CD4-positive, alpha-beta T cell (primary cell): ENCODE results near the gene HOXA9. TPM values are rescaled to one million over a fixed set of nuclear protein-coding genes. Genes with fewer than 3 reads are reported as not detected.

Experiments
- ATAC-seq: fragments of 200-7000 bp; cut with Tn5 transposase; one replicate; pipeline ENCODE4 v1.10.0; 2022; ENCODE audit warnings: mild to moderate bottlenecking; ENCODE audit not compliant: poor library complexity
- CTCF ChIA-PET: fragments of 350-600 bp; sonication (Branson Sonifier 250); formaldehyde crosslinking; loops from one replicate; lab custom pipeline; 2021; ENCODE audit warnings: antibody characterized with exemption, inconsistent platforms; lab: Charles Lee
- POLR2A ChIA-PET: fragments of 350-600 bp; sonication (Branson Sonifier 250); formaldehyde crosslinking; loops from one replicate; lab custom pipeline; 2021; ENCODE audit warnings: antibody characterized with exemption, inconsistent platforms; lab: Charles Lee
- DNase-seq, 14 experiments: peaks; one replicate each; pipeline ENCODE4 v3.0.0-alpha.2; 2013 to 2020; ENCODE audit warnings: mixed read lengths in 2 of 14
- H3K27ac ChIP-seq, 2 donors: one replicate each; pipeline versions ENCODE4 v1.5.1 to v1.7.0; 2013; ENCODE audit warnings: low read length in 2 of 2, low read depth in 1 of 2, mild to moderate bottlenecking in 1 of 2
- H3K27me3 ChIP-seq, 2 experiments: 1 replicate in 1 of 2; 2 replicates in 1 of 2; pipeline versions ENCODE4 v1.6.1 to v1.7.0; 2013; ENCODE audit warnings: low read length in 2 of 2, control low read depth in 1 of 2, mild to moderate bottlenecking in 1 of 2, moderate library complexity in 1 of 2; ENCODE audit not compliant: insufficient read depth in 2 of 2, control insufficient read depth in 1 of 2
- H3K36me3 ChIP-seq: one replicate; pipeline ENCODE4 v1.6.1; 2013; ENCODE audit warnings: low read length, control low read depth; ENCODE audit not compliant: insufficient read depth
- H3K4me1 ChIP-seq: one replicate; pipeline ENCODE4 v1.6.1; 2013; ENCODE audit warnings: low read length, control low read depth; ENCODE audit not compliant: insufficient read depth
- H3K4me3 ChIP-seq: one replicate; pipeline ENCODE4 v1.5.1; 2013; ENCODE audit warnings: mild to moderate bottlenecking, low read length, moderate library complexity
- H3K9me3 ChIP-seq, 2 experiments: 1 replicate in 1 of 2; 2 replicates in 1 of 2; pipeline versions ENCODE4 v1.6.1 to v1.7.0; 2013; ENCODE audit warnings: low read length in 2 of 2, mild to moderate bottlenecking in 2 of 2, control low read depth in 1 of 2, moderate library complexity in 1 of 2; ENCODE audit not compliant: control insufficient read depth in 1 of 2, insufficient read depth in 1 of 2
- H3K27ac Mint-ChIP-seq: one replicate; pipeline ENCODE4 v1.8.0; 2020; ENCODE audit warnings: mixed read lengths
- H3K27me3 Mint-ChIP-seq: one replicate; pipeline ENCODE4 v1.8.0; 2021; ENCODE audit warnings: mixed read lengths
- H3K36me3 Mint-ChIP-seq: one replicate; pipeline ENCODE4 v1.8.0; 2021; ENCODE audit warnings: low read depth, mixed read lengths
- H3K4me1 Mint-ChIP-seq: one replicate; pipeline ENCODE4 v1.8.0; 2021; ENCODE audit warnings: low read depth, mixed read lengths
- H3K4me3 Mint-ChIP-seq: one replicate; pipeline ENCODE4 v1.8.0; 2020; ENCODE audit warnings: mild to moderate bottlenecking, mixed read lengths
- H3K9me3 Mint-ChIP-seq: one replicate; pipeline ENCODE4 v1.8.0; 2020; ENCODE audit warnings: mixed read lengths
- CTCF ChIP-seq: fragments of 200-600 bp; IDR thresholded peaks from one replicate; pipeline ENCODE4 v1.8.0; 2022; ENCODE audit warnings: antibody characterized with exemption, mild to moderate bottlenecking
- intact Hi-C, 2 experiments: fragments of 100-400 bp; cut with DNase I in 1 of 2; cut with micrococcal nuclease in 1 of 2; formaldehyde crosslinking; loops; one replicate each; pipeline versions ENCODE4 v1.15.1 to v1.9.0; 2023 to 2025; cut with DNase I, micrococcal nuclease
- total RNA-seq, 174 experiments: library from RNA in 2 of 174; stranded (reverse) in 2 of 174; gene quantifications; one replicate each; pipeline ENCODE4 v1.2.3 and lab custom pipeline; 2021 to 2026

The HOXA9 gene
- total RNA-seq, 2 experiments from 2014 or later = not detected

- no peaks in the 10 kb centered on the region for H3K36me3 ChIP-seq
- no peak overlapping the region for H3K4me3 ChIP-seq
- Mint-ChIP-seq H3K27ac (peak overlapping the region; percentile 71), H3K4me1 (peaks cover 77% of the 10 kb centered on the region), H3K36me3 (no peaks in the 10 kb centered on the region), H3K27me3 (peaks cover 100% of the 10 kb centered on the region), H3K4me3 (peak overlapping the region; percentile 63), H3K9me3 (no peaks in the 10 kb centered on the region)
- TF ChIP-seq CTCF = no peak
- H3K9me3 ChIP-seq = peaks cover 0 to 74% of the 10 kb centered on the region in 2 experiments
- POLR2A ChIA-PET = no interaction called here
- peaks cover 72% of the 10 kb centered on the region for H3K4me1 ChIP-seq
- ATAC-seq (no peak), DNase-seq (peak in 4 of 14 experiments; percentile 48 to 61 (median 52))
- H3K27me3 ChIP-seq = peaks cover 93 to 97% of the 10 kb centered on the region in 2 experiments
- intact Hi-C loops = loop anchor here (5.0 kb wide), 3 partner anchors 32 to 953 kb away; partner anchors contain the start of genes CBX3 (in 1 of the 2), HNRNPA2B1 (in 1 of the 2) and HOXA11 (in 1 of the 2)
- no peak overlapping the region for H3K27ac ChIP-seq
- CTCF ChIA-PET = no interaction called here
Measured at GRCh38 chr7:27154901-27155815, 10.2 kb downstream of the HOXA9 start.

DNA sequence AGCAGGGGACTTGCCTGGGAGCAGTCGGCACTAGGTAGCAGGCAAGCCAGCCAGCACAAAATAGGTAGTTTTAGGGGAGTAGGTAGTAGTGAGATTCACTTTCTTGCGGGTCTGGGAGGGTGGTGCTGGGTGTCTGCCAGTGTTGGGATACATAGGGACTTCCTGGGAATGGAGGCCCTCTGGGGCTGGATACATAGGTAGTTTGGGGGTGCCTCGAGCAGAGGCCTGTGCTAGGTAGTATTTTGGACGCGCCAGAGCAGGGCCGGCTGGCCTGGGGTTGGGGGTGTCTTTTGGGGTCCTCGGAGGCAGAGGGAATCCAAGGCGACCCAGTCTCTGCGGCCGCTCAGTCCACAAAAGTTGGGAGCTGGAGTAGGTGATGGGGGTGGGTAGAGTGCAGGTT, 11.0 kb downstream of the HOXA9 start:
- Histone ChIP-seq H3K36me3 (no peaks in the 10 kb centered on the region), H3K27me3 (peaks cover 91 to 97% of the 10 kb centered on the region in 2 experiments), H3K9me3 (peaks cover 0 to 72% of the 10 kb centered on the region in 2 experiments), H3K27ac (no peak overlapping the region), H3K4me1 (peaks cover 70% of the 10 kb centered on the region), H3K4me3 (no peak overlapping the region)
- Mint-ChIP-seq H3K4me3 (peak overlapping the region; percentile 8), H3K36me3 (no peaks in the 10 kb centered on the region), H3K4me1 (peaks cover 71% of the 10 kb centered on the region), H3K27ac (peak overlapping the region; percentile 71), H3K27me3 (peaks cover 100% of the 10 kb centered on the region), H3K9me3 (no peaks in the 10 kb centered on the region)
- no peak for TF ChIP-seq CTCF
- ATAC-seq (no peak), DNase-seq (peak in 1 of 14 experiments; percentile 31)
- CTCF ChIA-PET = no interaction called here
- intact Hi-C loops = loop anchor here (5.0 kb wide), 2 partner anchors 33 to 43 kb away; partner anchors contain the start of gene HOXA11 (in 1 of the 2)
- POLR2A ChIA-PET = no interaction called here

DNA sequence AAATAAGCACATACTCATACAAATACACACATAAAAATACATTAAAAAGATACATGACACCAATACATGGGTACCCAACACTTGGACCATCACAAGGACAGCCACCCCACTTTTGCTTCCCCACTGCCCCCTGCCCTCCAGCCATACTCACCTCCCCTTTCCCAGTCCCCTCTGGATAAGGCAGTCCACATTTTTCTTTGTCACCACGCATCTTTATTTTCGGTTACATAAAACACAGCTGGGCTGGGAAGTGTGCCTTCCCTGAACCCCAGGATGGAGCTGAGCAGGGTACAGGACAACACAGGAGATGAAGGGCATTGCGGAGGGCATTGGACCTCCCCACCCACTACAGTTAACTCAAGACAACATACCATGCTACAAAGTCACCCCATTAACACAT, 11.8 kb downstream of the HOXA9 start:
- no peak for TF ChIP-seq CTCF
- ChIA-PET CTCF (no interaction called here), POLR2A (no interaction called here)
- peaks cover 0 to 71% of the 10 kb centered on the region in 2 experiments for H3K9me3 ChIP-seq
- Mint-ChIP-seq H3K27me3 (peaks cover 100% of the 10 kb centered on the region), H3K36me3 (no peaks in the 10 kb centered on the region), H3K27ac (no peak overlapping the region), H3K4me3 (peak overlapping the region; percentile 1), H3K4me1 (peaks cover 68% of the 10 kb centered on the region), H3K9me3 (no peaks in the 10 kb centered on the region)
- no peak overlapping the region for H3K4me3 ChIP-seq
- no peaks in the 10 kb centered on the region for H3K36me3 ChIP-seq
- DNase-seq (no peak), ATAC-seq (no peak)
- H3K27me3 ChIP-seq = peaks cover 91 to 97% of the 10 kb centered on the region in 2 experiments
- intact Hi-C loops = loop anchor here (5.0 kb wide), 2 partner anchors 34 to 44 kb away; partner anchors contain the start of gene HOXA11 (in 1 of the 2)
- no peak overlapping the region for H3K27ac ChIP-seq
- peaks cover 66% of the 10 kb centered on the region for H3K4me1 ChIP-seq
